Activated naive CD4-positive, alpha-beta T cell treated with anti-CD3 and anti-CD28 coated beads, Interleukin-2, amount 50 U/mL, for 24 hours (primary cell): ENCODE results near the gene CPE.

ENCODE experiments used
- H3K27ac Mint-ChIP-seq: one replicate; pipeline ENCODE4 v1.8.0; 2021; ENCODE audit warnings: mild to moderate bottlenecking, mixed read lengths
- H3K27me3 Mint-ChIP-seq: one replicate; pipeline ENCODE4 v1.8.0; 2021; ENCODE audit warnings: mixed read lengths
- H3K36me3 Mint-ChIP-seq: one replicate; pipeline ENCODE4 v1.8.0; 2021; ENCODE audit warnings: mixed read lengths
- H3K4me1 Mint-ChIP-seq: one replicate; pipeline ENCODE4 v1.8.0; 2021; ENCODE audit warnings: mixed read lengths
- H3K4me3 Mint-ChIP-seq: one replicate; pipeline ENCODE4 v1.8.0; 2021; ENCODE audit warnings: mild to moderate bottlenecking, mixed read lengths
- H3K9me3 Mint-ChIP-seq: one replicate; pipeline ENCODE4 v1.8.0; 2021; ENCODE audit warnings: mixed read lengths

The CPE gene

DNA sequence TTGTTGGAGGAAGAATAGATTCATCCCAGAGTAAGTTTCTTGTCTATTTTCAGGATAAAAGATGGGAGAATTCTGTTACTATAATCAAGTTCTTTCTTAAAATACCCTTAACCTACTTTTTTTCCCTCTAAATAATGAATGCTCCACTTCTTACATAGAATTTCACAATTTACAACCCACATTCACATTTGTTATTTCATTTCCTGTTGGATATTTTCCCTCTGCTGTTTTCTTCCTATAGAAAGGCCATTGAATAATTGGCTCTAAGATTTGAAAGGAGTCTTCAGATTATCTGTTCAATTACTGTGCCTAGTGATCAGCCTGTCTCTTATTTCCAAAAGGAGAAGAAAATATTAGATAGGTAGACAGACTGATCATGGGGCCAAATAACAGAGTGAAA is 79.7 kb downstream of the CPE start:
- peaks cover 3% of the 10 kb centered on the region for H3K27me3 Mint-ChIP-seq

DNA sequence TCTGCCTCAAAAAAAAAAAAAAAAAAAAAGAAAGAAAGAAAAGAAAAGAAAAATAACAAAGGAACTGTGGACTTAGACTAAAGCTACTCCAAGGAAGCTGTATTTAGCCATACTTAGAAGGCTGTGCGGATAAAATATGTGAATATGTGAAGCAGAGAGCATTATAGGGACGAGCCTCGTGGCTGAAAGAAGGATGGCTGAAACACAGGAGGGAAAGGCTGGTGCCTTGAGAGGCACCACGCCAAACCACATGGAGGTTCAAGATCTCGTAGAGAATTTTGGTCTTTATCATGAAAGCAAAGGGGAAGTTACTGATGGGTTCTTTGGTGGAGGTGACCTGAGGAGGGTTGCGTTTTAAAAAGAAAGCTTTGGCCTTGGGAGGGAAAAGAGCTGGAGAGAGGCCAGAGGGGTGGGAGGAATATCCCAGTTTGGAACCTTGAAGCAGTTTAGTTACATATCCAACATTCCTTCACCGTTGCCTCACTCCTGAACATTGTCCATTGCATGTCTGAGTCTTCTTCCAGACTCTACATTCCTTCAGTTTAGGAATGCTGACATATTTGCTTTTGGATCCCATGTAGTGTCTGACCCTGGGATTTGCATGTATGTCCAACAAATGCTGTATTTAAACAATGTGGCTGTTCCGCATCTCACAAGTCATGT is 82.5 kb downstream of the CPE start:
- H3K36me3 Mint-ChIP-seq: no peaks in the 10 kb centered on the region
- H3K4me1 Mint-ChIP-seq: no peaks in the 10 kb centered on the region
- H3K4me3 Mint-ChIP-seq: no peak overlapping the region
- no peaks in the 10 kb centered on the region for H3K9me3 Mint-ChIP-seq
- H3K27ac Mint-ChIP-seq: no peak overlapping the region
- peaks cover 3% of the 10 kb centered on the region for H3K27me3 Mint-ChIP-seq

More for the DNA sequence above, 79.7 kb downstream of the CPE start:
- no peak overlapping the region for H3K27ac Mint-ChIP-seq
- no peaks in the 10 kb centered on the region for H3K4me1 Mint-ChIP-seq
- H3K9me3 Mint-ChIP-seq: no peaks in the 10 kb centered on the region
- no peak overlapping the region for H3K4me3 Mint-ChIP-seq
- H3K36me3 Mint-ChIP-seq: no peaks in the 10 kb centered on the region

DNA sequence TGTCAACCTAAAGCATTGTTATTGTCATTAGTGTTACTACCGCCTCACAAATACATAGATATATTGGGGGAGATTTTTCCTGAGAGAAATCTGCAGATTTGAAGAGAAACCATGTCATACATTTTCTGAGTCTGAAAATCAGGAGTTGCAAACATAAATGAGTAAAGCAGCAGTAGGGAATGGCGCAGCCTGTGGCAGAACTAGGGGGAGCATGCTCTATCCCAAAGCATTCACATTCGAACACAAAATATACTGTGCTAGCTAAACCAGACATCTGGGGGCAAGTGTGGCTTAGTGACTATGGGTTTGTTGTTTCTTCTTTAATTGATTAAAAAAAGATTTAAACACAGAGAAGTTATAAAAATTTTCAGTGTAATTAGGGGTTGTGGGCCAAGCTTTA is 83.2 kb downstream of the CPE start:
- no peaks in the 10 kb centered on the region for H3K9me3 Mint-ChIP-seq
- H3K4me3 Mint-ChIP-seq: no peak overlapping the region
- no peaks in the 10 kb centered on the region for H3K4me1 Mint-ChIP-seq
- H3K27me3 Mint-ChIP-seq: peaks cover 3% of the 10 kb centered on the region
- H3K36me3 Mint-ChIP-seq: no peaks in the 10 kb centered on the region
- H3K27ac Mint-ChIP-seq: no peak overlapping the region

DNA sequence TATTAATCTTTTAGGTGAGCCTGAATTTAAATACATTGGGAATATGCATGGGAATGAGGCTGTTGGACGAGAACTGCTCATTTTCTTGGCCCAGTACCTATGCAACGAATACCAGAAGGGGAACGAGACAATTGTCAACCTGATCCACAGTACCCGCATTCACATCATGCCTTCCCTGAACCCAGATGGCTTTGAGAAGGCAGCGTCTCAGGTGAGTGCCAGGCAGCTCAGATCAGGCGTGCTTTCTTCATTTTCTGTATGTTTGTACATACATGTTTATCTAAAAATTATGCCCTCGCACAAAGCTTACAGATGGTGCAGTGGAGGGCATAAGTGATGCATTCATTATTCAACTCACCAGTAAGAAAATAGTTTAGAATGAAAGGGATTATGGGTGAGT is 85.6 kb downstream of the CPE start:
- no peaks in the 10 kb centered on the region for H3K9me3 Mint-ChIP-seq
- no peaks in the 10 kb centered on the region for H3K4me1 Mint-ChIP-seq
- H3K27ac Mint-ChIP-seq: no peak overlapping the region
- peaks cover 2% of the 10 kb centered on the region for H3K27me3 Mint-ChIP-seq
- H3K36me3 Mint-ChIP-seq: no peaks in the 10 kb centered on the region
- H3K4me3 Mint-ChIP-seq: no peak overlapping the region

- H3K4me1 Mint-ChIP-seq: no peaks in the 10 kb centered on the region
- no peaks in the 10 kb centered on the region for H3K9me3 Mint-ChIP-seq
- no peak overlapping the region for H3K4me3 Mint-ChIP-seq
- peaks cover 2% of the 10 kb centered on the region for H3K27me3 Mint-ChIP-seq
- no peak overlapping the region for H3K27ac Mint-ChIP-seq
- H3K36me3 Mint-ChIP-seq: no peaks in the 10 kb centered on the region
These were observed 86.1 kb downstream of the CPE start for GRCh38 chr4:165464813-165465381.

DNA sequence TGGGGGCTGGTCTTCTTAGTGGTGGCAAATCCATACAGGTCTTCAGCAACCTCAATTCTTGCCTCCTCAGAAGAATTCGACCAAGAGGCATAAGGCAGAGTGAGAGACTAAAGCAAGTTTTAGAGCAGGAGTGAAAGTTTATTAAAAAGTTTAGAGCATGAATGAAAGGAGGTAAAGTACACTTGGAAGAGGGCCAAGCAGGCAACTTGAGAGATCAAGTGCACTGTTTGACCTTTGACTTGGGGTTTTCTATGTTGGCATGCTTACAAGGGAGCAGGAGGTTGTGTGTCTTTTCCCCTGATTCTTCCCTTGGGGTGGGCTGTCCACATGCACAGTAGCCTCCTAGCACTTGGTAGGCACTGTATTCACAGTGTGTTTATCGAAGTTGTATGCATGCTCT is 91.2 kb downstream of the CPE start:
- H3K36me3 Mint-ChIP-seq: peaks cover 6% of the 10 kb centered on the region
- H3K27ac Mint-ChIP-seq: no peak overlapping the region
- H3K4me1 Mint-ChIP-seq: no peaks in the 10 kb centered on the region
- peaks cover 9% of the 10 kb centered on the region for H3K27me3 Mint-ChIP-seq
- H3K4me3 Mint-ChIP-seq: no peak overlapping the region
- peaks cover 7% of the 10 kb centered on the region for H3K9me3 Mint-ChIP-seq

GRCh38 chr4:165472943-165473676 is 94.3 kb downstream of the CPE start:
- Mint-ChIP-seq H3K4me1 (no peaks in the 10 kb centered on the region), H3K27ac (no peak overlapping the region), H3K27me3 (peaks cover 11% of the 10 kb centered on the region), H3K36me3 (peaks cover 6% of the 10 kb centered on the region), H3K4me3 (no peak overlapping the region), H3K9me3 (peaks cover 7% of the 10 kb centered on the region)

GRCh38 chr4:165474784-165475705 is 96.2 kb downstream of the CPE start:
- Mint-ChIP-seq H3K36me3 (peaks cover 6% of the 10 kb centered on the region), H3K9me3 (peaks cover 7% of the 10 kb centered on the region), H3K27me3 (peaks cover 17% of the 10 kb centered on the region), H3K4me3 (no peak overlapping the region), H3K27ac (no peak overlapping the region), H3K4me1 (no peaks in the 10 kb centered on the region)

DNA sequence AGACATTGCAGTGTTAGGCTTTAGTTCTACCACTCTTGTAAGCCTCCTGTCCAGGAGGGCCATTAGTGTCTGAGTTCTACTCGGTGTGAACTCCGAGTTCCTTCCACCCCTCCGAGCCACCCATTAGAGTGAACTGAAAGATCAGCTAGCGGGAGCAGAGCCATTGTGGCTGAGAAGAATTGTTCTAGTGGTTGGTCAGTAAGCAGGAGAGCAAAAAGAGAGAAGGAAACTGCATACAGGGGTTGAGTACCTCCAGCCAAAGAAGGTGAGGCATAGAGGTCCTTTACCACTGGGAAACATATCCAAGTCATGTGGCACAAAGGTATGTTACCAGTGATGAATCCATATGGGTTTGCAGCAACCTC is 96.9 kb downstream of the CPE start:
- peaks cover 7% of the 10 kb centered on the region for H3K9me3 Mint-ChIP-seq
- no peak overlapping the region for H3K27ac Mint-ChIP-seq
- no peaks in the 10 kb centered on the region for H3K4me1 Mint-ChIP-seq
- peaks cover 6% of the 10 kb centered on the region for H3K36me3 Mint-ChIP-seq
- no peak overlapping the region for H3K4me3 Mint-ChIP-seq
- H3K27me3 Mint-ChIP-seq: peaks cover 17% of the 10 kb centered on the region

DNA sequence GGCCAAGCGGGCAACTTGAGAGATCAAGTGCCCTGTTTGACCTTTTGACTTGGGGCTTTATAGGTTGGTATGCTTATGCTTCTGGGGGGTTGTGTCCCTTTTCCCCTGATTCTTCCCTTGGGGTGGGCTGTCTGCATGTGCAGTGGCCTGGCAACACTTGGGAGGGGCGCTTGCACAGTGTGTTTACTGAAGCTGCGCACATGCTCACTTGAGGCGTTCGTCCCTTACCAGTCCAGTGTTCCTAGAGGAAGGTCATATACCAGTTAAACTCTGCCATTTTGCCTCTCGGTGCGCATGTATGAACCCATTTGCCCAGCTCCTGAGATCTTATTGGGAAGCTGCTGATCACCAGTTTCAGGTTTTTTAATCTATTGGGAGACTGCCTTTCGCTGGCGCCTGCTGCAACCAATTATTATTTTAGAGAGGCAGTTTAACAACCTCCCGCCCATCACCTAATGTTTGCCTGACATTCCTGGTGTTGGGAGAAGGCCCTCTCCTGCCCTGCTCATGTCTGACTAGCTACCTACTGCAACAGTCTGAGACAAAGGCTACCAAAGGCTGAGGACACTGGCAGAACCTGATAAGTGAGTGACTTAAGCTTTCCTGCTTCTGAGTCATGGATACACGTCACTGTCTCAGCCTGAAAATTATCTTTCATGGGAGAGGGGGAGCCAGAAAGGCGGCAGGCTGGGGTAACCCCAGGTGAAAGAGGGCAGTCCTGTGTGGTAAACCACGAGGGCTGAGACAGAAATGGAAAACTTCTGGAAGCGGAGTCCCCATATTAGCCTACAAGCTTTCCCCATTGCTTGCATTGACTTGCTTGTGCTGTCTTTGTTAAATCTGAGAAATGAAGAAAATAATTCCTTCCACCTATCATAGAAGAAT is 97.6 kb downstream of the CPE start:
- H3K9me3 Mint-ChIP-seq: peaks cover 7% of the 10 kb centered on the region
- no peak overlapping the region for H3K27ac Mint-ChIP-seq
- H3K27me3 Mint-ChIP-seq: peaks cover 17% of the 10 kb centered on the region
- no peak overlapping the region for H3K4me3 Mint-ChIP-seq
- no peaks in the 10 kb centered on the region for H3K4me1 Mint-ChIP-seq
- H3K36me3 Mint-ChIP-seq: peaks cover 6% of the 10 kb centered on the region

- no peak overlapping the region for H3K4me3 Mint-ChIP-seq
- H3K4me1 Mint-ChIP-seq: no peaks in the 10 kb centered on the region
- peaks cover 17% of the 10 kb centered on the region for H3K27me3 Mint-ChIP-seq
- peak overlapping the region; percentile 32 for H3K27ac Mint-ChIP-seq
- H3K9me3 Mint-ChIP-seq: peaks cover 7% of the 10 kb centered on the region
- peaks cover 6% of the 10 kb centered on the region for H3K36me3 Mint-ChIP-seq
These were observed 99.0 kb downstream of the CPE start for GRCh38 chr4:165477799-165478198.

- H3K4me1 Mint-ChIP-seq: no peaks in the 10 kb centered on the region
- no peak overlapping the region for H3K27ac Mint-ChIP-seq
- no peak overlapping the region for H3K4me3 Mint-ChIP-seq
- peaks cover 4% of the 10 kb centered on the region for H3K9me3 Mint-ChIP-seq
- H3K27me3 Mint-ChIP-seq: peaks cover 14% of the 10 kb centered on the region
- H3K36me3 Mint-ChIP-seq: peaks cover 3% of the 10 kb centered on the region
These were observed 99.5 kb downstream of the CPE start for GRCh38 chr4:165478260-165478659.

DNA sequence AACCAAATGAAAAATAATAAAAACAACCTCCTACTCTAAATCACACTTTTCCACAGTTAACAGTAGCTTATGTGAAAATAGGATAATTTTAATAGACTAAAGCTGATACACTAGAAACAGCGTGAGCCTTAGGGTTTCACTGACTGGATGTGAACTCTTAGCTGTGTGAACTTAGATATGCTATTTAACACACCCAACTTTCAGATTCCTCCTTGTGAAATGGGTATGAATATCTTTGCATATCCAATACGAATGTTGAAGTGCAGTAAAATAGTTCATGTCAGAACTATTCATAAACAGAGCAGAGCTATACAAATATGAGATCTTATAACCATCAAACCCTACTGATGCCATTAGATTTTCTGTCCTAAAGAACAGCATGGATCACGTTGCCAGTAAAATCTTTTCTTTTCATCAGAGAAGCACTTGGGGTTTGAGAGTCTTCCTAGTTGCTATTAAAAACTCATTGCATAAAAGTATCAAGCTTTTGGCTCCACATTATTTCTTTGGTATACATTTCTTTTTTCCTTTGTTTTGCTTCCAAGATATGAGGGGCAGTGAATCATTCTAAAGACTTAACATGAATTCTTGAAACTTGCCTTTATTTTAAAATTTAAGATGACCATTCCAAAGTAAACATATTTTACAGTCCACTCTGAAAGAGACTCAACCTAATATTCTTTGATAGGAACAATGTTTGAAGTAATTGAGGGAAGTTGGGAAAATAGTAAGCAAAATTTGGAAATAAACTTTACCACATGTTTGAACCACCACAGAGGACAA is 102.4 kb downstream of the CPE start:
- Mint-ChIP-seq H3K9me3 (no peaks in the 10 kb centered on the region), H3K4me1 (no peaks in the 10 kb centered on the region), H3K27me3 (peaks cover 9% of the 10 kb centered on the region), H3K27ac (no peak overlapping the region), H3K4me3 (no peak overlapping the region), H3K36me3 (no peaks in the 10 kb centered on the region)

DNA sequence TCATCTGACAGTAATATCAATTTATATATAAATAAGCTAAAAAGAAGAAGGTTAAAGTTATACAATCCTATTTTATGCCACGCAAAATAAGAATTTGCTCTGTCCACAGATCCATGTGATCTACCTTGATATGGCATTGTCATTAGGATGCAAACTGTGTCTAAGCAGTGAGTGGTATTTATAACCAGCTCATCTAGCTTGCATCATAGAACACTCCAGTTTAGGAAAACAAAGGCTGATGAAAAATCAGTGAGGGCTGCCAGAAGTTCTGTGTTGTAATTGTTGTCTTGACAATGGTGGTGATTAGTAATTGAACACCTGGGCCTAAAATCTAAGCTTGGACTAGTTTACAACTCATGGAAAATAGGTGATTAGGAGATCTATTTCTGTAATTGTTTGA is 111.0 kb downstream of the CPE start:
- Mint-ChIP-seq H3K4me1 (peaks cover 5% of the 10 kb centered on the region), H3K27me3 (peaks cover 24% of the 10 kb centered on the region)

More for the DNA sequence above, 111.0 kb downstream of the CPE start:
- H3K9me3 Mint-ChIP-seq: no peaks in the 10 kb centered on the region
- H3K36me3 Mint-ChIP-seq: no peaks in the 10 kb centered on the region
- no peak overlapping the region for H3K4me3 Mint-ChIP-seq
- H3K27ac Mint-ChIP-seq: no peak overlapping the region
